NCI-H446 treated with DMSO at 0.1 percent for 48 hours (cell line): ENCODE results near the gene APMAP.

Source experiments
- DNase-seq: peaks from one replicate; lab custom pipeline; 2025; lab: John Stamatoyannopoulos, UW

The APMAP gene

DNA sequence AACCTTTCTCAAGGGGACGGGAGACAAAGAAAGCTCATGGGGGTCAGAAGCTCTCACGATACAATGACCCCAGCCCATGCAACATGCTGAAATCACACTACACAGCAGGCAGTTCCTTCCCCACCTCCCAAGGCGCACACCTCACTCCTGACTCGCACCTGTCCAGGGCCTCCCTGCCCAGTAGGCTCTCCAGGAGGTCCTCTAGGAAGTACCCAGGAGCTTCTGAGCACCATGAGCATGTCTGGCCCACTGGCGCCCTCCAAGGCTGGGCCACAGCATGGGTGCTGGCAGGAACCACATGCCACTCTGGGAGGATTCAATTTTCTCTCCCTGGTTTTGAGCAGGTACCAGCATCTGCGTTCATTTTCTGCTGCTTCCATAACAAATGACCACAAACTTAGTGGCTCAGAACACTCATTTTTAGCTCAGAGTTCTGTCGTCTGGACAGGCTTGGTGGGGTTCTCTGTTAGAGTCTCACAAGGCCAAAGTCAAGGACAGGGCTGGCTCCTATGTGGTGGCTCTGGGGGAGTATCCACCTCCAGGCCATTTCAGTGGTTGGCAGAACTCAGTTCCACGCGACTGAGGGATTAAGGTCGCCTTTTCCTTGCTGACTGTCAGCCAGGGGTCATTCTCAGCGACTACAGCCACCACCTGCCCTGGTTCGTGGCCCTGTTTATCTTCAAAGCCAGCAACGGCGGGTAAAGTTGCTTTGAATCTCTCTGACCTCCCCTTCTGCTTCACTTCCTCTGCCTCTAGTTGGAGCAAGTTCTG is 32.7 kb upstream of the APMAP start:
- DNase-seq = no peak

DNA sequence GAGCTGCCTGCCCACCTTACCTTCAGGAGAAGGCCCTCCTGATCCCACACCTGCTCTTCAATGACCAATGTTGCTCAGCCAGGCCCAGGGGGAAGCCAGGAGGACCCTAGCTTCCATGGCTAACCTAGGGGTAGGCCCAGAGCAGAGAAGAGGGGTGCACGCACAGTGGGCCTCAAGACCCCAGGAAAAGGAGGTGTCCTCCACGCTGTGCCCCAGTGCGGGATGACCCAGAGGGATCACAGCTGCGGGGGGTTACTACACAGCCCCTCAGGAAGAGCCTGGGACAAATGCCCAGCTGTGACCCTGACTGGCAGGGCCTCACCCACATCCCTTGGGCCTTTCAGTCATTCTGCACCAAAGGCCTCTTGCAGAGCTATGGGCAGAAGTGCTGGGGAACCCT is 31.6 kb upstream of the APMAP start:
- DNase-seq = no peak

DNA sequence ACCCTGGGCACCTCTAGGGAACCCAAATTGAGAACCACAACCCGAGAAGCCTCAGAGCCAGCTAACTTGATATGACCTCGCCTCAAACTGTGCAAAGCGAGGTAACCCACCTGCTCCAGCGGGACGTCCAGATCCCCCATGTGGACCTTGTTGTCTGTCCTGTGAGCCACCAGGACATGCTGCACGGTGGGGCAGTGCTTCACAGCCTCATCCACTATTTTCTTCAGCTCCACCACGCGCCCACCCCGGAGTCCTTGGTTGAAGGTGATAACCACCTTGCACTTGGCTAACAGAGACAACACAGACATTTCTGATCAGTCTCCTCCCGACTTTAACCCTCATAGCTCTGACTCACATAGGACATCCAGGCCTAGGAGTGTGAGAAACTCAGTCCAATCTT is 30.8 kb upstream of the APMAP start:
- no peak for DNase-seq

DNA sequence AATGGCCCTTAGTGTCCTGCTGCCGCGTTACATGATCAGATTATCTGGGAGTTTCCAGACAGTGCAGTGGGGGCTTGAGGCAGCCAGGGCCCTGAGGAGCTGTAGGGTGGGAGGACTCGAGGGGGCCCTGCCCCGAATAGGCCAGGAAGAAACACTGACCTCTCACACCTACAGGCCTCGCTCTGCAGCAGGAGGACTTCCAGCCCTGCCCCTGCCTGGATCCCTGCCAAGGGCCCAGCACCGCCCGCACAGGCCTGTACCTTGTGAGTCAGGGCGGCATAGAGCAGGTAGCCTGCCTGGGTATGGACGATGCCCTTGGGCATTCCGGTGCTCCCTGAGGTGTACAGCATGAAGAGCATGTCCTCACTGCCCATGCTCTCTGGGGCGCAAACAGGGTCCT is 30.1 kb upstream of the APMAP start:
- DNase-seq = no peak

DNA sequence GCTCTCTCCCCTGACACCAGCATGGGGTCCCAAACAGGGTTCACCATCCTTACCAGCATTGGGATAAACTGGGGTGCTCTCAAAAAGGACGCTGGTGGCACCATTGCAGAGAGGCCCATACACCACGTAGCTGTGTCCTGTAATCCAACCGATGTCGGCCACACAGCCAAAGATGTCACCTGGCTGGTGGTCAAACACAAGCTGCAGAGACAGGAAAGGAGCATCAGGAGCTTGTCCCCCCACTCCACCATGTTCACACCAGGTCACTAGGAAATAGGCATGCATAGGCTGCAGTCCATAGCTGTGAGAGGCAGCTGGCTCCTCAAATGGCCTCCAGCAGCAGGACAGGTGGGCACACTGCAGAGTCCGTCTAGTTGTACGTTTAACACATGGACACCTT is 28.8 kb upstream of the APMAP start:
- DNase-seq = no peak

DNA sequence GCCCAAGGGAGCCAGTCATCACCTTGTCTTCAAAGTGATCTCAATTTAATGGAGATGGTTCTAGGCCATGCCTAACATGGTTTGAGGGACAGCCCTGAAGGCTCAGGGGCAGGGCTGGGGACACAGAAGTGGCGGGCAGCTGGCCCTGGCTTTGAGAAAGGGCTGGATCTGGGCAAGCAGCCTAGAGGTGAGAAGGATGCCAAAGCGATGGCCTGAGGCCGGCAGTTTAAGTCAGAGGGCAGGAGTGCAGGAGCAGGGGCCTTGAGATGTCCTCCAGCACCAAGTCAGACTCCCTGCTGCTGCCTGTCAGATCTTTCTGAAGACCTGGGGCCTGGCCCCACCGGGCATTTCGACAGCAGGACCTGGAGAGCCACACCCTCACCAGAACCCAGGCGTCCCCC is 28.4 kb upstream of the APMAP start:
- DNase-seq = no peak

- no peak for DNase-seq
Measured at GRCh38 chr20:25020345-25020744, 27.8 kb upstream of the APMAP start.

DNA sequence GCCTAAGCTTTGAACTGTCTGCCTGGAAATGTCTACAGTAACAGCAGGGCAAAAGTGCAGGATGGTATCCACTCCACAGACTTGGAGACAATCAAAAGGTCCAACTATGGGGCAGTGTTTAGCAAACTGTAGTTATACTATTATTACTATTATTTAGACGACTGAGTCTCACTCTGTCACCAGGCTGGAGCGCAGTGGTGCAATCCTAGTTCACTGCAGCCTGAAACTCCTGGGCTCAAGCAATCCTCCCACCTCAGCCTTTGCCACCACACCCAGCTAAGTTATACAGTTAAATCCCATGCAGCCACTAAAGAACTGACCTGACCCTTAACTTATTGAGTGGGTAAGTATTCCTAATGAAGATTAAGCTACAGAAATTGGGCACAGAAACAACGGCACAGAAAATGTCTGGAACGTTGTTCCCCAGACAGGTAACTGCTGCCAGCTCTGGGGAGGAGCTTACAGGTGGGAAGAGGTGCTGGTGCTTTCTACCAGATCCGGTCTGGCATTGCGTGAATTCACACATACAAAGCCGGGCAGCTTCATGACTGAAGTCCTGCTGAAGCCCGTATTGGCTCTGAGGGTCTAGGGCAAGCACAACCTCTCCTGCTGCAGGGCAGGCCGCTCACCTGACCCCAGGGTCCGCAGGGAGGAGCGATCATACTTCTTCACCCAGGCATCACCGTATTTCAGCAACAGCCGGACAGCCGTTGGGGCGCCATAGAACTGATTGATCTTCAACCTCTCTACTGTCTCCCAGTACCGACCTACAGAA is 27.0 kb upstream of the APMAP start:
- DNase-seq = no peak

- DNase-seq = no peak
Measured at GRCh38 chr20:25018841-25019240, 26.3 kb upstream of the APMAP start.

DNA sequence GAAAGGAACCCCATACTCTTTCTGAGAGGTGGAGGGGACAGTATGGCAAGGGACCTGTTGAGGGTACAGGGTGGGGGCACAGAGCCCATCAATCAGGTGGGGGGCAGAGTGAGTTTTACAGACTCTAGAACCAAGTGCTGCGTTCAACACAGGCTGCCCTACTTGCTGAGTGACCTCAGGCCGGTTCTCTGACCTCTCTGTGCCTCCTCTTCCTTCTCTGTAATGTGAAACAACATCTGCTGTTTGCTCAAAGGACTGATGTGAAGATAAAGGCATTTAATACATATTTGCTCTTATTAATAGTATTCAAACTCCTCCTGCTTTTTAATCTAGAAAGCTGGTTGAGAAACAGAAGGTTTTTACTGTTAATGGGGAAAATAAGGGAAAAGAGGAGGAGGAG is 25.9 kb upstream of the APMAP start:
- DNase-seq = no peak

- DNase-seq = no peak
Measured at GRCh38 chr20:25017257-25017803, 24.8 kb upstream of the APMAP start.

- DNase-seq = no peak
Measured at GRCh38 chr20:25016471-25016870, 23.9 kb upstream of the APMAP start.

DNA sequence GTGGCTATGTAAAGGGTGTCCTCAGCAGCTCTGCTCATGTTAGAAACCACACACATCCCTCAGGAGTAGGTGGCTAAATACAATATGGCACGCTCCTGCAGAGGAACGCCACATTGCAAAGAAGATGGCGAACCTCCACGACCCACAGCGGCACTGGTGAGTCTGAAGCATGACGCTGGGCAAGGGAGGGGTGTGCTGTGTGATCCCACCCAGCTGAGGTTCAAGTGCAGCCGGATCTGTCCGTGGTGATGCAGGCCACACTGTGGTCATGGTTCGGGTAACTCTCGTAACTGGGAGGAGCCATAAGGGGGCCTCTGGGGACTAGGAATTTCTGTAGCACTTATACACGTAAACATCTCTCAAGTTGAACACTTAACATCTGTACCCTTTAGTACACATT is 23.4 kb upstream of the APMAP start:
- DNase-seq = no peak

DNA sequence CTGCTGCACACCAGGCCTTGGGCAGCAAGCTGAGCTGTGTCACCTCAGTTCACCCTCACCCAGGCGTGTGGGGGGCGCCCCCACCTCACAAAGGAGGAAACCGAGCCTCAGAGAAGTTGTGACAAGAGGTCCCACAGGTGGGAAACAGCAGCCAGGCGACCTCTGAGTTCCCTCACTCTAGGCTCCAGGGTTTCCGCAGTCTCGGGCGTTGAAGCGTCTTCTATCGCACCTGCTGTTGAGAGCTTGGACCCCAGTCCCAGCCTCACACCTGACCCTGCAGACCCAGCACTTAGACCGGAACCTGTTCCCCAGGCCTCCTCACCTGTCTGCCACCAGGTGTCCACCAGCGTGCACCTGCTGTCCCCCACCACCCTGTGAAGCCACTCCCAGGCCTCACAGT is 22.3 kb upstream of the APMAP start:
- no peak for DNase-seq

- no peak for DNase-seq
Measured at GRCh38 chr20:25013478-25014380, 21.2 kb upstream of the APMAP start.

DNA sequence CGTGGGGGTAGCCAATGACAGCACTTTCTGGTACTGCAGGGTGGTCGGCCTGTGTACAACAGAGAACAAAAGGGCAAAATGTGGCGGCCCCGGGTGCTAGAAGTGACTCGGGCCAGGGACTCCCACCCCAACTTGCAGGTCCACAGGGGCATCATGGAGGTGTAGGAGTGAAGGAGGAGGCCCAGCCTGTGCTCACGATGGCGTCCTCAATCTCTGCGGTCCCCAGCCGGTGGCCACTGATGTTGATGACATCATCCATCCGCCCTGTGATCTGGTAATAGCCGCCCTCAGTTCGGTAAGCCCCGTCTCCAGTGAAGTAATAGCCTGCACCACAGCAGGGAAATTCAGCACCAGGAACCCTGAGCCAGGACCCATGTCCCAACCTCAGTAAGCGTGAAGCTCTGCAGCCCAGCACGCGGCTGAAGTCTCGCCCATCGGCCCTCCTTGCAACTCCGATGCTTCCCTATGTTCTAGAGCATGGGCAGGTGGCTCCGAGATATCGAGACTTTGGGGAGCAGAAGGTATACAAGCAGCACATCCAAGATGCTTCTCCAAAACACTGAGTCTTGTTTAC is 20.2 kb upstream of the APMAP start:
- DNase-seq = no peak

GRCh38 chr20:25011831-25012241 is 19.3 kb upstream of the APMAP start:
- no peak for DNase-seq

- DNase-seq = no peak
Measured at GRCh38 chr20:25011261-25011660, 18.7 kb upstream of the APMAP start.

DNA sequence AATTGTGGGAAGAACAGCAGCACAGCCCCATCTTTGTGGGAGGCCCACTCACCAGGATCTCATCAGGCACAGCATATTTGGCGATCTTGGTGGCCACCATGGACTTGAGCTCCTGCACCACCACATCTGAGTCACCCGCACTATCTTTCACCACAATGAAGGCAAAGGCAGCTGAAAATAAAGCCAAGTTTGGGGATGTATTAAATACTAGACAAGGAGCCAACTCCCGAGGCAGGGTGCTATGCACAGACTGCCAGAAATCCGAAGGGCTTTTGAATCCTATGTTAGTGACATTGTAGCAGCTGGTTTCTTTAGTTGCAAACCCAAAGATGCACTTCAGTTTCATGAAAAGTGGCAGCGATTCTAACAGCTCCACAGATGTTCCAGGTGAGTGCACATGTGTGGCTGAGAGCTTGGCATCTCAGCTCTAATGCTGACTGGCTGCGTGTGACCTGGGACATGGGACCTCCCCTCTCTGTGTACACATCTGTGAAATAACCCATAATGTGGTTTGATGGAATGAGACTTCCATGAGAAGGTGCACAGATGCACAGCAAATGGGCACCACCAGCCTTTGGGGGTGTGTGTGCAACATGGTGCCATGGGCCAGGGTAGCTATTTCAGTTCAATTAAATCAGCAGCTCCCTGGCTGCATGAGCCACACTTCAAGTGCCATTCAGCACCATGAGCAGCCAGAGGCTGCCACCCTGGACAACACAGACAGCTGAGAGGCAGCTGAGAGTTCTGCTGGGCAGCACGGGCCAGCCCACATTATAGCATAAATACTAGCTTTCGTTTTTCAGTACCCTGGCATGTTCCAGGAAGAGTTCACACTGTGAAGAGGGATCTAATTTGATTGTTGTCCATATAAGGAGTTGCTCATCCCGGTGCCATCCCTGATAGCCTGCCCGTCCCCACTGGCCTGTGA is 16.9 kb upstream of the APMAP start:
- DNase-seq = no peak

DNA sequence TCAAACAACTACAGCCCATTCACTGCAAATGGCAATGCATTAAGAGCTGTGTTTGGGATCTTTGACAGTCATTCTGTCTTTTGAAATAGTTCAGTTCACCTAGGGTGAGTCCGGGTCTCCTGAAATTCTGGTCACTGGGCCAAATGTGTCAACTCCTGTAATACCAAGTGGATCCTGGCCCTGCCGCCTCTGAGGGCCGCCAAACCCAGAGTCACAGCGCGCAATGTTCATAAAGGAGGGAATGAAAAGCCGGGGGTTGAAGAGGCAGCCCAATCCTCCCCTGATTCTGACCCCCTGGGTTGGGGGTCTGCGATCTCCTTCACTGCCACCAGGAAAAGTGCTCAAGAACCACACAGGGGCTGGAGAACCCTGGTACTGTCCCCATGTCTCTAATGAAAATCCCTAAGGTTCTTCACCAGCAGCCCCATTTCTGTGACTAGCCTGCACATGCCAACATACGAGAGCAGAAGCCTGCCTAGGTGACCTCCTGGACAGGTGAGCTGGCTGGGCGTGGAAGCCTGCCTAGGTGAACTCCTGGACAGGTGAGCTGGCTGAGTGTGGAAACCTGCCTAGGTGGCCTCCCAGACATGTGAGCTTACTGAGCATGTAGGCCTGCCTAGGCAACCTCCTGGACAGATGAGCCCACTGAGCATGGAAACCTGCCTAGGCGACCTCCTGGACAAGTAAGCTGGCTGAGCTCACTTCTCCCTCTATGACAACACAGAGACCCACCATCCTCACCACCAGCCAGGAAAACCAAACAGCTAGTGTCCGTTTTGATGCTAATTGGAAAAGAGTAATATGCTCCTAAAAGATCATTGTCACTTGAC is 16.1 kb upstream of the APMAP start:
- DNase-seq = no peak
